OCI-LY7 (cell line): ENCODE data around the gene PCBD1. TPM values are rescaled to one million over a fixed set of nuclear protein-coding genes. Genes with fewer than 3 reads are reported as not detected.

Source experiments
- BruUV-seq: library from RNA; stranded (reverse); fragments of 400-500 nt; replicated peaks from 2 replicates; lab custom pipeline; 2021; lab: Mats Ljungman, UMichigan
- CTCF ChIA-PET: fragments of 300-600 bp; sonication (Branson Sonifier 250); formaldehyde crosslinking; loops from one replicate; lab custom pipeline; 2022; ENCODE audit warnings: antibody characterized with exemption; ENCODE audit not compliant: unreplicated experiment; lab: Charles Lee
- POLR2A ChIA-PET: fragments of 300-600 bp; sonication (Branson Sonifier 250); formaldehyde crosslinking; loops from one replicate; lab custom pipeline; 2022; ENCODE audit warnings: antibody characterized with exemption; lab: Charles Lee
- DNase-seq: peaks from one replicate; pipeline ENCODE4 v3.0.0-alpha.2; 2015; ENCODE audit warnings: low spot score
- H2AFZ ChIP-seq: fragments of 200-600 bp; sonication (generic), shearing (Covaris generic); 2 replicates; pipeline ENCODE4 v1.6.1; 2014; ENCODE audit warnings: mild to moderate bottlenecking, antibody characterized with exemption, low read length, moderate library complexity
- H3K27ac ChIP-seq: fragments of 200-600 bp; sonication (generic); 2 replicates; pipeline ENCODE4 v1.5.1; 2014; ENCODE audit warnings: mixed run types, low read depth, mild to moderate bottlenecking, moderate library complexity, low read length, inconsistent platforms; ENCODE audit not compliant: poor library complexity, severe bottlenecking
- H3K36me3 ChIP-seq: fragments of 200-600 bp; sonication (generic); 2 replicates; pipeline ENCODE4 v1.6.1; 2014; ENCODE audit warnings: mild to moderate bottlenecking, antibody characterized with exemption, low read length, moderate library complexity, mixed read lengths; ENCODE audit not compliant: insufficient read depth
- H3K4me1 ChIP-seq: fragments of 200-600 bp; sonication (generic); 2 replicates; pipeline ENCODE4 v1.5.1; 2014; ENCODE audit warnings: mild to moderate bottlenecking, low read length; ENCODE audit not compliant: insufficient read depth, poor library complexity, severe bottlenecking
- H3K4me2 ChIP-seq: fragments of 200-600 bp; sonication (generic); 2 replicates; pipeline ENCODE4 v1.6.1; 2014; ENCODE audit warnings: mild to moderate bottlenecking, low read length
- H3K4me3 ChIP-seq: fragments of 200-600 bp; sonication (generic); 2 replicates; pipeline ENCODE4 v1.5.1; 2014; ENCODE audit warnings: mild to moderate bottlenecking, low read depth, low read length; ENCODE audit not compliant: poor library complexity, severe bottlenecking
- H3K79me2 ChIP-seq: fragments of 200-600 bp; sonication (generic); 2 replicates; pipeline ENCODE4 v1.6.1; 2016; ENCODE audit warnings: low read depth, mild to moderate bottlenecking, low read length, moderate library complexity, mixed read lengths; ENCODE audit not compliant: insufficient read depth
- H3K9me2 ChIP-seq: fragments of 200-600 bp; sonication (generic); 2 replicates; pipeline ENCODE4 v1.6.1; 2016; ENCODE audit warnings: mild to moderate bottlenecking, low read length, mixed read lengths; ENCODE audit not compliant: insufficient read depth
- H3K9me3 ChIP-seq: fragments of 200-600 bp; sonication (generic); 2 replicates; pipeline ENCODE4 v1.6.1; 2014; ENCODE audit warnings: mild to moderate bottlenecking, mixed run types, low read length, mixed read lengths
- H4K20me1 ChIP-seq: fragments of 200-600 bp; sonication (generic); 2 replicates; pipeline ENCODE4 v1.6.1; 2014; ENCODE audit warnings: mild to moderate bottlenecking, antibody characterized with exemption, low read length, moderate library complexity, mixed read lengths; ENCODE audit not compliant: insufficient read depth
- EZH2phosphoT487 ChIP-seq: fragments of 200-600 bp; sonication (generic); IDR thresholded peaks from 2 replicates; pipeline ENCODE4 v1.6.1; 2018; ENCODE audit warnings: low read depth, borderline replicate concordance, mild to moderate bottlenecking, mixed run types, antibody characterized with exemption, low read length, moderate library complexity, mixed read lengths
- intact Hi-C: fragments of 100-400 bp; cut with micrococcal nuclease; formaldehyde crosslinking; loops from one replicate; pipeline ENCODE4 v1.10.0; 2022; ENCODE audit not compliant: unreplicated experiment
- total RNA-seq, 2 experiments: library from RNA; depleted of rRNA in 1 of 2; stranded (reverse); fragments of >200 nt in 1 of 2; shearing (Covaris generic) in 1 of 2; gene quantifications; 2 replicates each; pipeline ENCODE4 v1.2.3, GENCODE V29; 2014 to 2022
- TF ChIP-seq, protein P1 (sequence below): fragments of 200-600 bp; sonication (generic); conservative IDR thresholded peaks from 2 replicates; pipeline ENCODE4 v1.5.1; 2014; ENCODE audit warnings: mild to moderate bottlenecking, antibody characterized with exemption, low read length, moderate library complexity, mixed read lengths

PCBD1 gene
- total RNA-seq, 2 experiments from 2014 or later: 4.9 to 25.4 TPM

DNA sequence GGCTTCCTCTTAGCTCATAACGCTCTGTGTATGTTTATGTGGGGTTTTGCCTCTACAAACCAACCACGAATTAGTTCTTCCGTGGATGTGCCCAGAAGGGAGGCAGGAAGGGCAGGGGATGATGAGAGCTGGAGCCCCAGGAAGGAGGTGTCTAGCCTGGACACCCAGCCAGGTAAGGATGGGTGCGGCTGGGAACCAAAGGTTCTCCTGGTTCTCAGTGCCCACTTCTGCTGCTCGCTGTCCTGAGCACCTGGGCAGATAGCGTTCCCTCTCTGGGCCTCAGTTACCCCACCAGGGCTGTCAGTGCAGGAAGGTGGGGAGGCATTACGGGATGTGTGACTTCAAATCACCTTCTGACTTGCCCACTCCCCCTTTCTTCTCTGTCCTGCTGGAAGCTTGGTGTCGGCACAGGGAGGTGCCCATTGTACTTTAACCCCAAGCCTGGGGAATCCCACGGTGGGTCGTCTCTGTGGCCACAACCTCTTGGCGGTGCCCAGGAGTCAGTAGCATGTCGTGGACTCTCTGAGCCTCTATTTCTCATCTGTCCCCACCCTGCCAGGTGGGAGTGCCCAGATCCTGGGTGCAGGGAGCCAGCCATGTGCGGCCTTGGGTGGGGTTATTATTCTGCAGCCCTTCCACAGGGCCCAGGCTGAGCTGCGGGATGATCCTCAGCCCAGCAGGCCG, 18.7 kb upstream of the PCBD1 start:
- Histone ChIP-seq H3K4me3 (no peak overlapping the region), H3K9me3 (no peaks in the 10 kb centered on the region), H3K27ac (no peak overlapping the region), H4K20me1 (no peaks in the 10 kb centered on the region), H3K9me2 (no peaks in the 10 kb centered on the region), H3K36me3 (no peaks in the 10 kb centered on the region), H3K4me2 (no peak overlapping the region), H3K79me2 (no peaks in the 10 kb centered on the region), H3K4me1 (no peaks in the 10 kb centered on the region), H2AFZ (no peak overlapping the region)
- CTCF ChIA-PET: no interaction called here
- intact Hi-C loops: no loop called here
- BruUV-seq: no TSS peak
- DNase-seq: no peak
- no peak for TF ChIP-seq EZH2phosphoT487
- TF ChIP-seq, protein P1, sequence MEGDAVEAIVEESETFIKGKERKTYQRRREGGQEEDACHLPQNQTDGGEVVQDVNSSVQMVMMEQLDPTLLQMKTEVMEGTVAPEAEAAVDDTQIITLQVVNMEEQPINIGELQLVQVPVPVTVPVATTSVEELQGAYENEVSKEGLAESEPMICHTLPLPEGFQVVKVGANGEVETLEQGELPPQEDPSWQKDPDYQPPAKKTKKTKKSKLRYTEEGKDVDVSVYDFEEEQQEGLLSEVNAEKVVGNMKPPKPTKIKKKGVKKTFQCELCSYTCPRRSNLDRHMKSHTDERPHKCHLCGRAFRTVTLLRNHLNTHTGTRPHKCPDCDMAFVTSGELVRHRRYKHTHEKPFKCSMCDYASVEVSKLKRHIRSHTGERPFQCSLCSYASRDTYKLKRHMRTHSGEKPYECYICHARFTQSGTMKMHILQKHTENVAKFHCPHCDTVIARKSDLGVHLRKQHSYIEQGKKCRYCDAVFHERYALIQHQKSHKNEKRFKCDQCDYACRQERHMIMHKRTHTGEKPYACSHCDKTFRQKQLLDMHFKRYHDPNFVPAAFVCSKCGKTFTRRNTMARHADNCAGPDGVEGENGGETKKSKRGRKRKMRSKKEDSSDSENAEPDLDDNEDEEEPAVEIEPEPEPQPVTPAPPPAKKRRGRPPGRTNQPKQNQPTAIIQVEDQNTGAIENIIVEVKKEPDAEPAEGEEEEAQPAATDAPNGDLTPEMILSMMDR: no peak
- POLR2A ChIA-PET: no interaction called here

DNA sequence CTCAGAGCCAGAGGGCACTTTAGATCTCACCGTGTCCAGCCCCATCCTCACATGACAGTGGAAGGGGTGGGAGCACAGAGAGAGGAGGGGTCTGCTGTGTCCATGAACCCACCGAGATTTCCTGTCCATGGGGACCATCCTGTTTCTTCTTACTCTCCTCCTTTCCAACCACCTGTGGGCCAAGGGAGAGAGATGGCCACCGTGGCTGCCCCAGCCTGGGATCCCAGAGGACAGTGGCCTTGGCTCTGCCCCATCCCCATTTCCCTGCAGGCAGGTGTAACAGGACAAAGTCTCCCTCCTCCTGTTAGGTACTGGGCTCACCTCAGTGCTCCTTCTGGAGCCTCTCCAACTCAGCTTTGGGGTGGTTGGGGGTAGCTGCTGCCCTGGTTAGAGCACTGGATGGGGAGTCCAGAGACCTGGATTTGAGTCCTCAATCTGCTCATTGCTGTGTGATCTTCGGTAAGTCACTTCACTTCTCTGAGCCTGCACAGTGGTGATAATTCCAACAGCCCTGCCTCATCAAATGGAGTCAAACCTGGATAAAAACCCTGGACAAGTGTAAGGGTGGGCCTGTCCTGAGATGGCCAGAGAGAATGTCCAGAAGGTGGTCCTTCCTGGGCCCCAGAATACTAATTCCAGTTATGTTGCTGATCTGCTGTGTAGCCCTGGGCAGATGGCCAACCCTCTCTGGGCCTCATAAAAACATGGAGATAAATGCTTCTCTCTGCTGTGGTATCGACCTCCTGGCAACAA, 17.8 kb upstream of the PCBD1 start:
- Histone ChIP-seq H3K36me3 (no peaks in the 10 kb centered on the region), H4K20me1 (no peaks in the 10 kb centered on the region), H3K4me2 (no peak overlapping the region), H3K9me3 (no peaks in the 10 kb centered on the region), H3K4me3 (no peak overlapping the region), H3K9me2 (no peaks in the 10 kb centered on the region), H2AFZ (no peak overlapping the region), H3K4me1 (no peaks in the 10 kb centered on the region), H3K27ac (no peak overlapping the region), H3K79me2 (no peaks in the 10 kb centered on the region)
- DNase-seq: no peak
- TF ChIP-seq EZH2phosphoT487: no peak
- TF ChIP-seq, protein P1: no peak
- no TSS peak for BruUV-seq
- CTCF ChIA-PET: no interaction called here
- intact Hi-C loops: no loop called here
- POLR2A ChIA-PET: no interaction called here
